CD14-positive monocyte (primary cell): ENCODE data around the gene APP. TPM values are rescaled to one million over a fixed set of nuclear protein-coding genes. Genes with fewer than 3 reads are reported as not detected.

ENCODE experiments used
- DNase-seq, 3 donors: peaks; one replicate each; pipeline ENCODE4 v3.0.0-alpha.2; 2011 to 2022
- H2AFZ ChIP-seq: 2 replicates; pipeline ENCODE4 v1.6.0; 2012; ENCODE audit warnings: mild to moderate bottlenecking, low read depth, low read length, inconsistent platforms; ENCODE audit not compliant: insufficient read depth, poor library complexity, severe bottlenecking
- H3K27ac ChIP-seq, 2 donors: 1 replicate in 1 of 2; 2 replicates in 1 of 2; pipeline ENCODE4 v1.5.1; 2012 to 2013; ENCODE audit warnings: low read length in 2 of 2, control low read depth in 1 of 2, inconsistent platforms in 1 of 2, low read depth in 1 of 2, mild to moderate bottlenecking in 1 of 2
- H3K27me3 ChIP-seq, 2 donors: one replicate each; pipeline versions ENCODE4 v1.6.0 to v1.6.1; 2011 to 2013; ENCODE audit warnings: low read length in 2 of 2; ENCODE audit not compliant: control insufficient read depth in 2 of 2, insufficient read depth in 2 of 2
- H3K36me3 ChIP-seq, 2 donors: replicated peaks in 1 of 2; 1 replicate in 1 of 2; 2 replicates in 1 of 2; pipeline versions ENCODE4 v1.5.1 to v1.6.1; 2012 to 2013; ENCODE audit warnings: low read length in 2 of 2, control low read depth in 1 of 2, inconsistent platforms in 1 of 2, mild to moderate bottlenecking in 1 of 2; ENCODE audit not compliant: insufficient read depth in 2 of 2, control insufficient read depth in 1 of 2
- H3K4me1 ChIP-seq, 2 donors: 1 replicate in 1 of 2; 2 replicates in 1 of 2; pipeline versions ENCODE4 v1.5.1 to v1.6.1; 2012 to 2013; ENCODE audit warnings: low read length in 2 of 2, control low read depth in 1 of 2, inconsistent platforms in 1 of 2, mild to moderate bottlenecking in 1 of 2, moderate library complexity in 1 of 2; ENCODE audit not compliant: insufficient read depth in 2 of 2, control insufficient read depth in 1 of 2
- H3K4me2 ChIP-seq: replicated peaks from 2 replicates; pipeline ENCODE3; 2012; ENCODE audit warnings: low read length, moderate library complexity, mild to moderate bottlenecking; ENCODE audit not compliant: poor library complexity, severe bottlenecking; ENCODE audit errors: extremely low read depth
- H3K4me3 ChIP-seq, 3 experiments: fragments of 200-600 bp in 1 of 3; sonication (generic) in 1 of 3; replicated peaks in 1 of 3; 1 replicate in 2 of 3; 2 replicates in 1 of 3; pipeline ENCODE4 v1.5.1; 2011 to 2013; ENCODE audit warnings: low read length in 3 of 3, mild to moderate bottlenecking in 3 of 3, control low read depth in 2 of 3, low read depth in 2 of 3, inconsistent platforms in 1 of 3, moderate library complexity in 1 of 3
- H3K79me2 ChIP-seq: 2 replicates; pipeline ENCODE4 v1.6.0; 2012; ENCODE audit warnings: mild to moderate bottlenecking, control low read depth, inconsistent platforms, low read length, moderate library complexity; ENCODE audit not compliant: insufficient read depth
- H3K9ac ChIP-seq: 2 replicates; pipeline ENCODE4 v1.6.0; 2017; ENCODE audit warnings: low read length, mild to moderate bottlenecking; ENCODE audit not compliant: insufficient read depth, poor library complexity, severe bottlenecking
- H3K9me3 ChIP-seq, 2 donors: replicated peaks in 1 of 2; 1 replicate in 1 of 2; 2 replicates in 1 of 2; pipeline versions ENCODE4 v1.5.1 to v1.6.1; 2012 to 2013; ENCODE audit warnings: low read length in 2 of 2, control low read depth in 1 of 2; ENCODE audit not compliant: control insufficient read depth in 1 of 2, insufficient read depth in 1 of 2
- H4K20me1 ChIP-seq: 2 replicates; pipeline ENCODE4 v1.6.0; 2012; ENCODE audit warnings: mild to moderate bottlenecking, low read length, control low read depth, moderate library complexity; ENCODE audit not compliant: insufficient read depth
- H3K27ac Mint-ChIP-seq, 7 donors: one replicate each; pipeline ENCODE4 v1.8.0; 2020; ENCODE audit warnings: mild to moderate bottlenecking in 7 of 7, mixed read lengths in 7 of 7, moderate library complexity in 6 of 7, inconsistent platforms in 2 of 7
- H3K27me3 Mint-ChIP-seq, 3 donors: one replicate each; pipeline ENCODE4 v1.8.0; 2021 to 2022; ENCODE audit warnings: low read depth in 3 of 3, mild to moderate bottlenecking in 3 of 3, mixed read lengths in 3 of 3, moderate library complexity in 3 of 3, inconsistent platforms in 1 of 3
- H3K36me3 Mint-ChIP-seq, 2 donors: one replicate each; pipeline ENCODE4 v1.8.0; 2020; ENCODE audit warnings: mixed read lengths in 2 of 2, inconsistent platforms in 1 of 2, mild to moderate bottlenecking in 1 of 2
- H3K4me1 Mint-ChIP-seq: one replicate; pipeline ENCODE4 v1.8.0; 2020; ENCODE audit warnings: mild to moderate bottlenecking, mixed read lengths
- H3K4me3 Mint-ChIP-seq, 2 donors: one replicate each; pipeline ENCODE4 v1.8.0; 2020; ENCODE audit warnings: mild to moderate bottlenecking in 2 of 2, mixed read lengths in 2 of 2, moderate library complexity in 1 of 2
- H3K9me3 Mint-ChIP-seq, 7 donors: one replicate each; pipeline ENCODE4 v1.8.0; 2020 to 2022; ENCODE audit warnings: mixed read lengths in 7 of 7, mild to moderate bottlenecking in 6 of 7, moderate library complexity in 6 of 7, inconsistent platforms in 2 of 7
- CTCF ChIP-seq: fragments of 200-600 bp; IDR thresholded peaks from one replicate; pipeline ENCODE4 v1.8.0; 2022; ENCODE audit warnings: antibody characterized with exemption, mild to moderate bottlenecking
- WGBS: methylation state at CpG from one replicate; pipeline ENCODE4 v1.1.5; 2013; ENCODE audit warnings: missing lambda C conversion rate; ENCODE audit not compliant: insufficient coverage; 5-methylcytosine and 5-hydroxymethylcytosine counted together
- intact Hi-C, 2 donors: fragments of 100-400 bp; cut with micrococcal nuclease; formaldehyde crosslinking; loops; one replicate each; pipeline versions ENCODE4 v1.15.0 to v1.15.1; 2023
- polyA plus RNA-seq, 3 donors: library from polyadenylated mRNA; depleted of rRNA in 1 of 3; unstranded in 2 of 3; stranded (reverse) in 1 of 3; fragments of 300-500 nt in 2 of 3; fragments of >200 nt in 1 of 3; fragmentation: Illumina TruSeq in 2 of 3; gene quantifications; 1 replicate in 2 of 3; 2 replicates in 1 of 3; pipeline ENCODE4 v1.2.3, GENCODE V29; 2012 to 2021

APP gene
- polyA plus RNA-seq, 3 donors, result 28.0 to 118 (median 35.1) TPM

- peak overlapping the region in 4 of 7 donors; percentile 30 to 52 (median 40) for H3K27ac Mint-ChIP-seq
- peaks cover 39% of the 10 kb centered on the region for H3K4me1 Mint-ChIP-seq
- Histone ChIP-seq H3K79me2 (peaks cover 49% of the 10 kb centered on the region), H3K9me3 (no peaks in the 10 kb centered on the region), H3K4me1 (peaks cover 26 to 29% of the 10 kb centered on the region in 2 donors), H3K36me3 (no peaks in the 10 kb centered on the region), H2AFZ (no peak overlapping the region), H3K4me2 (no peak overlapping the region), H3K4me3 (no peak overlapping the region), H3K27me3 (no peaks in the 10 kb centered on the region), H3K9ac (no peak overlapping the region), H3K27ac (peak overlapping the region in 1 of 2 donors; percentile 44), H4K20me1 (peaks cover 12% of the 10 kb centered on the region)
- H3K9me3 Mint-ChIP-seq, result no peaks in the 10 kb centered on the region
- peaks cover 0 to 2% of the 10 kb centered on the region in 2 donors for H3K36me3 Mint-ChIP-seq
- no peak for DNase-seq
- H3K4me3 Mint-ChIP-seq, result no peak overlapping the region
- H3K27me3 Mint-ChIP-seq, result no peaks in the 10 kb centered on the region
- TF ChIP-seq CTCF, result no peak
- WGBS, result 97% methylated on average over 2 of the region's 5 CpGs
- intact Hi-C loops, result no loop called here
These were observed 53.1 kb downstream of the APP start for GRCh38 chr21:26117324-26117971.

- peak overlapping the region in 3 of 7 donors; percentile 12 to 68 (median 33) for H3K27ac Mint-ChIP-seq
- 80% methylated on average over 1 of the region's 5 CpGs for WGBS
These were observed 54.0 kb downstream of the APP start for GRCh38 chr21:26116456-26117011.

More at GRCh38 chr21:26116456-26117011, 54.0 kb downstream of the APP start:
- Histone ChIP-seq H3K27me3 (no peaks in the 10 kb centered on the region), H3K4me3 (no peak overlapping the region), H3K27ac (no peak overlapping the region), H3K79me2 (peaks cover 47% of the 10 kb centered on the region), H3K9me3 (no peaks in the 10 kb centered on the region), H3K4me2 (no peak overlapping the region), H3K4me1 (peaks cover 26 to 29% of the 10 kb centered on the region in 2 donors), H3K36me3 (peaks cover 0 to 6% of the 10 kb centered on the region in 2 donors), H4K20me1 (peaks cover 12% of the 10 kb centered on the region), H2AFZ (no peak overlapping the region), H3K9ac (no peak overlapping the region)
- Mint-ChIP-seq H3K9me3 (no peaks in the 10 kb centered on the region), H3K36me3 (peaks cover 0 to 6% of the 10 kb centered on the region in 2 donors), H3K27me3 (no peaks in the 10 kb centered on the region), H3K4me3 (no peak overlapping the region), H3K4me1 (peaks cover 39% of the 10 kb centered on the region)
- intact Hi-C loops, result no loop called here
- no peak for TF ChIP-seq CTCF
- no peak for DNase-seq
